Measurements from ENCODE around the gene UNC5B. TPM values are rescaled to one million over a fixed set of nuclear protein-coding genes. Genes with fewer than 3 reads are reported as not detected.

Gene UNC5B
- total RNA-seq, 4 donors from 2014 or later = 3.4 to 5.2 (median 3.9) TPM

GRCh38 chr10:71288461-71288860 is 76.1 kb downstream of the UNC5B start:
- ATAC-seq (ENCODE audit: low FRiP score) = no peak
- no peak for TF ChIP-seq CTCF (IDR thresholded peaks at IDR 0.05)

GRCh38 chr10:71289421-71290130 is 77.2 kb downstream of the UNC5B start:
- DNase-seq (ENCODE audit: low spot score) (no peak), ATAC-seq (ENCODE audit: low FRiP score) (no peak)
- TF ChIP-seq CTCF (IDR thresholded peaks at IDR 0.05) = no peak

More at GRCh38 chr10:71288461-71288860, 76.1 kb downstream of the UNC5B start:
- no peak for DNase-seq (ENCODE audit: low spot score)

GRCh38 chr10:71290331-71290730 is 78.0 kb downstream of the UNC5B start:
- no peak for TF ChIP-seq CTCF (IDR thresholded peaks at IDR 0.05)
- ATAC-seq (ENCODE audit: low FRiP score) (no peak), DNase-seq (ENCODE audit: low spot score) (no peak)

- TF ChIP-seq CTCF (IDR thresholded peaks at IDR 0.05) = no peak
- ATAC-seq (ENCODE audit: low FRiP score) = no peak
- DNase-seq (ENCODE audit: low spot score) = no peak
Observed at GRCh38 chr10:71290806-71291527, 78.6 kb downstream of the UNC5B start.

- no peak for TF ChIP-seq CTCF (IDR thresholded peaks at IDR 0.05)
- ATAC-seq (ENCODE audit: low FRiP score) (no peak), DNase-seq (ENCODE audit: low spot score) (no peak)
Observed at GRCh38 chr10:71291528-71291900, 79.1 kb downstream of the UNC5B start.

GRCh38 chr10:71292624-71293445 is 80.5 kb downstream of the UNC5B start:
- ATAC-seq (ENCODE audit: low FRiP score) (peak; percentile 3), DNase-seq (ENCODE audit: low spot score) (no peak)
- no peak for TF ChIP-seq CTCF (IDR thresholded peaks at IDR 0.05)

Data from omental fat pad (tissue), 4 donors.